NCI-H510A (cell line): Measurements from ENCODE around the gene NUP214.
A peak's percentile ranks its signal among the peaks of the same experiment; 100 is the strongest.

Experiments used
- DNase-seq: peaks from one replicate; lab custom pipeline; 2025; lab: John Stamatoyannopoulos, UW

Gene NUP214

DNA sequence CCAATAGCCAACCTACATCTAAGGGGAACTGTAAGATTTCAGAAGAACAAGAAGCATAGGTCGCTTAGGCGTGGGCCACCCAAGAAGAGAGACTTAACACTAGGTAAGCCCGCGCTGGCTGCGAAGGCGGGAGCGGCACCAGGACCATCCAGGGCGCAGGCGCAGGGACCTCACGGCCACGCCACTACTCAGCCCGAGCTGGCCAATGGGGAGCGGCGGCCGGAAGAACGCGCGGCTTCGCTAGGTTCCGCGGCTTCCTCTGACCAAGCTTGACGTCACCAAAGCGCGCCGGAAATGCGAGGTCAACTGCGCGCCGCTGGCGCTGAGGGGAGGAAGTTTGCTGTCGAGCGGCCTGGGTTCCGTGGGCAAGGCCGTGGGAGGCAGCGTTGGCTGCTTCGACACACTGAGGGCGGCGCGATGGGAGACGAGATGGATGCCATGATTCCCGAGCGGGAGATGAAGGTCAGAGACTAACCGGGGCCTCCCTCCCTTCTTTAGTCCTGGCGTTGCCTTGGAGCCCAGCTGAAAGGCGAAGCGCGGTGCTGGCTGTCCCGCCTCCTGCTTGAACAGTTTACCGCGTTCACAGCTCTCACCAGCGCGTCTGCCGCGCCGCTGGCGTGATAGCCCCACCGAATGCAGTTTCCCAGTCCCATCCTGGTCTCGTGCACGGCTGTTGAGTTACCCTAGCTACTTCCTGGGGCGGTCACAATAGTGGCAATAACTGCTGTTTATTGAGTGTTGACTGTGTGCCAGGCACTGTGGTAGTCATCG lies at the start of gene NUP214:
TSS of gene NUP214 (plus strand) at position 299 of the 771 bp plus-strand sequence. CDS start at position 418, 119 bp downstream.
- peak; percentile 96 for DNase-seq

DNA sequence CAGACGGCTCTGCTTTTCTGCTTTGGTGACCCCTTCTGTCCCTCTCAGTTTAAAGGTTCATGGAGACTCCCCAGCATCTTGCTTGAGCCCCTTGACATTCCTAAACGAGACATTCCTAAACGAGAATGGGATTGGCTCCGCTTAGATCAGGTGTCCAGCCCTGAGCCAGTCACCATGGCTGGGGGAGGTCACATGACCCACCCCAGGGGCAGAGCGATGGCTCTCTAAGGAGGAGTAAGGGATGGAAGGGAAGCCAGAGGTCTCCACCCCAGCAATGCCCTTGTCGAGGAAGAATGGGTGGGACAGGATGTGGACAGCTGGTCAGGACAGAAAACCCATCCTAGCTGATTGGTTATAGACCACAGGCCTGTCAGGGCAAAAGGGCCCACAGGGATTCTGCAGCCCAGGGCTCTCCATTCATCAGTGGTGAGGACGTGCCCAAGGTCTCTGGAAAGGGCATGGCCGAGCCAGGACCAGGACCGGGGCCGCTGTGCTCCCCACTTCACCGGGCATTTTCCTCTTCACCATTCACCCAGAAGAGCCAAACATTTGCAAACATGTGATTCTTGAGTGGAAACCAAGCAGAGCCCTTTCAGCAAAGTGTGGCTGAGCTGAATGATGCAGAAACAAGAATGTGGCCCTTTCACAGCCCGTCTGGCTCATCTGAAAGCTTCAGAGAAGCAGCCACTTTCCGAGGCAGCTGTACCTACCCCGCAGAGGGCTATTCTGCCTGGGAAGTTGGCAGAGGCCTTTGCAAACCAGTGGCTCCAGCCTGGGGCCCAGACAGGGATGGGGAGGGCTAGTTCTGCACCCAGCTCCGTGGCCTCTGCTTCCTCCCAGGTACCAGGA lies 48.8 kb upstream of the NUP214 start:
- DNase-seq = no peak

DNA sequence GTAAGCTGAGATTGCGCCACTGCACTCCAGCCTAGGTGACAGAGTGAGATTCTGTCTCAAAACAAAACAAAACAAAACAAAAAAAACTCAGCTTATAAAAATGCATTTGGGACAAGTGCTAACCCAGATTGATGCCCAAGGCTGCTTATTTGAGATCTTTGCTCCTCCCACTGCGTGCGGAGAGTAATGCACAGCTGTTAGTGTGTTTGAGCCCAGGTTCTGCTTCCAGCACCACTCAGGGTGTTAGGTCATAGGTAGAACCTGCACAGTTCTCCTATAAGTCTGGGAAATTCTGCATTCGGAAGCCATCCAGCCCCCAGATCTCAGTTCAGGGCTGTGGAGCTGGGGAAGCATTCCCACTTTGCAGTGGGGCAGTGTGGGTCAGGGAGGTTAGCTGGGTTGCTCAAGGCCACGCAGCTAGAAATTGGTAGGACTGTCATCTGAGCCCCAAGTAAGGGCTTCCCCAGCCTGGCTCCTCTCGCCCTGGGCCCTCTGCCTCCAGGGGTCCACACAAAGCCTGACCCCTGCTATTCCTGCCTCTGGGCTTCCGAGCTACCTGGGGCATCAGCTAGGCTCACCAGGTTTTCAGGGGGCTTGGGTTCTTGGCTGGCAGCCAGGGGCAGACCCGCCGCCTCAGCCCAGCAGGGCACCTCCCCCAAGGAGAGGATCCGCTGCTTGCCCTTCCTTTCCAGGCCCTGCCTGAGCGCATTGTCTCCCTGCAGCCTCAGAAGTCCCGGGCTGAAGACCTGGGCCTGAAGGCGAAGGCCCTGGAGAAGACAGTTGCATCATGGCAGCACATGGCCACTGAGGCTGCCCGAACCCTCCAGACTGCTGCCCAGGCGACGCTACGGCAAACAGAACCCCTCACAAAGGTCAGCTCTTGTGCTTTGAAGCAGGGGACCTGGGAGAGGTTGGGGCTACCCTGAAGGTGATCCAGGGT lies 46.7 kb upstream of the NUP214 start:
- DNase-seq = no peak

DNA sequence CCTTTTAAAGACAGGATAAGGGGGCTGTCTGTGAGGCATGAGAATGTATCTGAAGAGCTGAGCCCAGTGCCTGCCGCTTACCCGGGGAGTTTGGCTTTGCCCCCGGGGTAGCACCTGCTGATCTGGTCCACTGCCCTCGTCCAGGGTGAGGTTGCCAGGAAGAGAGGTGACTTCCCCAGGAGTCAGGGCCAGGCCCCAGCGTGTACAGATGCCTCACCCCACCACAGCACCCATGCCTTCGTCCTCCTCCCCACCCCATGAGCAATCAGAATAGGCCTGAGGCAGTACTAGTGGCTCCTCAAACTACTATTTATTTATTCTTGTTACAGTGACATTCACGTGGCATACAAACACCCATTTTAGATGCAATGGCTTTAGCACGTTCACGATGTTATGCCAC lies 44.8 kb upstream of the NUP214 start:
- DNase-seq = no peak

GRCh38 chr9:131081868-131082267 lies 43.5 kb upstream of the NUP214 start:
- DNase-seq = no peak

GRCh38 chr9:131082774-131083512 lies 42.4 kb upstream of the NUP214 start:
- no peak for DNase-seq

DNA sequence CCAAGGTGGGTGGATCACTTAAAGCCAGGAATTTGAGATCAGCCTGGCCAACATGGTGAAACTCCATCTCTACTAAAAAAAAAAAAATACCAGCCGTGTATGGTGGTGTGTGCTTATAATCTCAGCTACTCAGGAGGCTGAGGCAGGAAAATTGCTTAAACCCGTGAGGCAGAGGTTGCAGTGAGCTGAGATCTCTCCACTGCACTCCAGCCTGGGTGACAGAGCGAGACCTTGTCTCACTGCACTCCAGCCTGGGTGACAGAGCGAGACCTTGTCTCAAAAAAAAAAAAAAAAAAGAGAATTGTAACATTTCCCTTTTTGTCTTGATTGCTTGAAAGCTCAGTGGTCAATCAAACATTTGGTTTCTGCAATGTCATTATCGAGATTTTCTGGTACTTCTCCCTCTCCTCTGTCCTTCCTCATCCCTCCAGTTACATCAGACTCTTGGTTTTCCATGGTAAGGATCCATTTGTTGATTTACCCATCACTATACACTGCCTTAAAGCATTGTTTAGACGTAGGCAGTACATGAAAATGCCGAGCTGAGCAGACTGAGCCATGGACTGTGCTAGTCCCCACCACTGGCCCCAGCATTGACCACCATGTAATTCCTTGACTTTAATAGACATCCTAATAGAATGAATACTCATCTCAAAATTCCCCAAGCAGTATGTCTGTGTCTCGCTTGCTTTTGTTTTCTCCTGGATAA lies 40.6 kb upstream of the NUP214 start:
- no peak for DNase-seq

GRCh38 chr9:131085370-131086122 lies 39.8 kb upstream of the NUP214 start:
- no peak for DNase-seq

GRCh38 chr9:131087354-131087893 lies 38.0 kb upstream of the NUP214 start:
- no peak for DNase-seq

DNA sequence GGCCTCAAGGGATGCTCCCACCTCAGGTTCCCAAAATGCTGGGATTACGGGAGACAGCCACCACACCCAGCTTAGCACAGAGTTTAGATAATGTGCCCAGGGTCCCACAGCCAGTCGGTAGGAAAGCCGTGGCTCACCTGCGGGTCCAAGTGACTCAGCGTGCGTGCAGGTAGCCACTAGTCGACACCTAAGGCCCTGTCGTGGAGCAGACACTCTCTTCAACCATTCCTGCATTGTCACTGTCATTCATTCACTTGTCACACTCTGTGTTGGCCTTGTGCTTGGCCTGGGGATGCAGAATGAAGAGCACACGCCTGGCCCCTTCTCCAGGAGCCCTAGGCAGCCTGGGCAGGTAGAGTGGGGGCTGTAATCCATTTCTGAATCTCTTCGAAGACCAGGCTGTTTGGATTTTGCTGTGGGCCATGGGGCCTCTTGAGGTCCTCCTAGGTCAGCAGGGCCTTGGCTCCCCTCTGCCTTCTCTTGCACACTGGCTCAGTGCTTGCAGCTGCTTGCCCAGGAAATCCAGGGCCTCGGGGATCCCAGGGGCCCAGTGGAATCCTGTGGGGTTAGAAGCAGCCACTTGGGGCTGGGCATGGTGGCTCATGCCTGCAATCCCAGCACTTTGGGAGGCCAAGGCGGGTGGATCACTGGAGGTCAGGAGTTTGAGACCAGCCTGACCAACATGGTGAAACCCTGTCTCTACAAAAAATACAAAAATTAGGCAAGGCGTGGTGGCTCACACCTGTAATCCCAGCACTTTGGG lies 35.2 kb upstream of the NUP214 start:
- no peak for DNase-seq

- no peak for DNase-seq
These were observed 33.9 kb upstream of the NUP214 start for GRCh38 chr9:131091352-131091992.

DNA sequence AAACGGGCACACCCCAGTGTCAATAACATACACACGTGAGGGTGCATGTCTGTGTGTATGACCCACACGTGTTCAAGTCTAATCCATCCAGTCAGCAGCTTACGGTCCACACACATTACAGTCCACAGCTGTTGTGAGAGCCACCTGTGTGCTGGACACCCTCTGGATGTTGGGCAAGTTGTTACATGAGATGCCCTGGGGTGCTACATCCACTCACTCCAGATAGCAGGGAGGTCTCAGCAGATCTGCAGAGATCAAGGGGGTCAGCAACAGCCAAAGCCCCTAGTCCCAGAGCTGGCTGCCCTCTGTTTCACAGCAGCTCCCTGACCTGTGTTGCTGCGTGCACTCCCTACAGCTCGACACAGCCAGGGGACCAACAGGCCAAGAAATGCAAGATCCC lies 33.4 kb upstream of the NUP214 start:
- DNase-seq = no peak

DNA sequence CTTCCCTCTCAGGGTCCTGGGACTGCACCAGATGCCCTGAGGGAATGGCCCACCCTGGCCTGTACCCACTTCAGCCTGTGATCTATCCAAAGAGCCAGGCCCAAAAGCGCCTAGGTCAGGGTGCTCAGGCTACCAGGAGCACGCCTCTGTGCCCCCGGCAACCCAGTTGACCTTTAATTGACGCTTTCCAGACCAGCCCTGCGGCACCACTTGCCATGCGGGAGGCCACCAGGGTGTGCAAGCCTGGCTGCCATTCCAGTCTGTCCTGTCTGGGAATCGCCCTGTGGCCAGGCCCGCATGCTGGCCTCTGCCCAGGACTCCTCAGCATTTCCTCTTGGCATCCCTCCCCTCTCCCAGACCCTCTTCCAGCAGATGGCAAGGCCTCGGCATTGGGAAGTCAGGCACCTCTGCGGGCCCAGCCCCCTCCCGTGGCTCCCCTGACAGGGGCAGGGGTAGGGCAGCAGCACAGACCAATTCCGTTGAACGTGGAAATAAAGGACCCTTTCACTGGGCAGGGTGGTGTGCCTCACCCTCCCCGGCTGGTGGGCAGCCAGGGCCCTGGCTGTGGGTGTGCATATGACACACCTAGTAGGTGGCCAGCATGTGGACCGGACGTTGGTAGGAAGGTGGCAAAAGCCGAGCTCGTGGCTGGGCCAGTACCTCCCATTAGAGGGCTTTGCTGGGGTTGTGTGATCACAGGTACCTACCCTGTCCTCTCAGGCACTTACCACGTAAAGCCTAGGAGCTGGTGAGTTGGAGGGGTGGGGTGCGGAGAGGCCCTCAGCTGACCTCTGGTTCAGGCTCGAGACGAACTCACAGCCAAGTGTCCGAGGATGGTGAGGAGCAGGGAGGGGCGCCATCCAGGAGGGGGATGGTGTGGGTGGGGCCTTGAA lies 32.6 kb upstream of the NUP214 start:
- no peak for DNase-seq

- DNase-seq = no peak
These were observed 31.4 kb upstream of the NUP214 start for GRCh38 chr9:131094015-131094414.

- no peak for DNase-seq
These were observed 30.8 kb upstream of the NUP214 start for GRCh38 chr9:131094622-131095021.

GRCh38 chr9:131095666-131096268 lies 29.6 kb upstream of the NUP214 start:
- DNase-seq = no peak
